BLaER1 treated with 17β-estradiol and CSF1 and Interleukin-3, amounts not matched to agents 10 nM and 100 nM (cell line): ENCODE data around the gene NDUFA6.
A peak's percentile ranks its signal among the peaks of the same experiment; 100 is the strongest.
"Not testable (repeated sequence)": the region's sequence is repeated elsewhere in the genome, so short reads cannot be mapped to it uniquely, and the experiment has no call there.

Experiments used
- H3K27ac ChIP-seq, 11 experiments: shearing (Covaris generic); formaldehyde crosslinking; 2 replicates each; pipeline ENCODE4 v1.8.1; 2022
- H3K27me3 ChIP-seq, 11 experiments: shearing (Covaris generic); formaldehyde crosslinking; 2 replicates each; pipeline ENCODE4 v1.8.1; 2022
- H3K36me3 ChIP-seq, 11 experiments: shearing (Covaris generic); formaldehyde crosslinking; 2 replicates each; pipeline ENCODE4 v1.8.1; 2022
- H3K4me1 ChIP-seq, 10 experiments: shearing (Covaris generic); formaldehyde crosslinking; 2 replicates each; pipeline ENCODE4 v1.8.1; 2022
- H3K4me2 ChIP-seq, 11 experiments: shearing (Covaris generic); formaldehyde crosslinking; 2 replicates each; pipeline ENCODE4 v1.8.1; 2022
- H3K4me3 ChIP-seq, 10 experiments: shearing (Covaris generic); formaldehyde crosslinking; 2 replicates each; pipeline ENCODE4 v1.8.1; 2022
- H3K9ac ChIP-seq, 11 experiments: shearing (Covaris generic); formaldehyde crosslinking; 2 replicates each; pipeline ENCODE4 v1.8.1; 2022
- H3K9me3 ChIP-seq, 11 experiments: shearing (Covaris generic); formaldehyde crosslinking; replicated peaks in 1 of 11; 2 replicates each; pipeline ENCODE4 v1.8.1; 2022
- H4K20me1 ChIP-seq, 11 experiments: shearing (Covaris generic); formaldehyde crosslinking; 2 replicates each; pipeline ENCODE4 v1.8.1; 2022
- Cebpa-rat ChIP-seq, 11 experiments: shearing (Covaris generic); IDR thresholded peaks; 2 replicates each; pipeline ENCODE4 v1.8.1; 2022

Gene NDUFA6

GRCh38 chr22:42090596-42091454 lies at the start of gene NDUFA6:
TSS of gene NDUFA6 (minus strand) at chr22:42090772. CDS start at chr22:42090744, 28 bp downstream.
- H3K4me2 ChIP-seq = peak within 1 kb of the TSS; percentile 80 to 95 (median 87)
- no peaks in the 10 kb centered on the region for H3K27me3 ChIP-seq
- peaks cover 0 to 17% (median 12%) of the 10 kb centered on the region in 11 experiments; a peak in 18 of 22 replicates for H3K9me3 ChIP-seq
- peaks cover 0 to 34% (median 16%) of the 10 kb centered on the region in 11 experiments; a peak in 11 of 22 replicates for H4K20me1 ChIP-seq
- H3K4me3 ChIP-seq = peak within 1 kb of the TSS; percentile 74 to 96 (median 88)
- peaks cover 21 to 34% (median 29%) of the 10 kb centered on the region in 11 experiments for H3K36me3 ChIP-seq
- H3K4me1 ChIP-seq = peaks cover 17 to 28% (median 22%) of the 10 kb centered on the region in 10 experiments
- no peak for TF ChIP-seq Cebpa-rat (IDR thresholded peaks at IDR 0.05)
- H3K9ac ChIP-seq = peak within 1 kb of the TSS; percentile 90 to 99 (median 96)
- peak within 1 kb of the TSS; percentile 90 to 99 (median 95) for H3K27ac ChIP-seq

- H4K20me1 ChIP-seq, H3K4me1 ChIP-seq, H3K4me3 ChIP-seq, H3K27ac ChIP-seq, H3K27me3 ChIP-seq, H3K4me2 ChIP-seq, H3K9me3 ChIP-seq, H3K36me3 ChIP-seq, H3K9ac ChIP-seq: not testable (repeated sequence)
These were observed 49.6 kb upstream of the NDUFA6 start for GRCh38 chr22:42140153-42140552.

DNA sequence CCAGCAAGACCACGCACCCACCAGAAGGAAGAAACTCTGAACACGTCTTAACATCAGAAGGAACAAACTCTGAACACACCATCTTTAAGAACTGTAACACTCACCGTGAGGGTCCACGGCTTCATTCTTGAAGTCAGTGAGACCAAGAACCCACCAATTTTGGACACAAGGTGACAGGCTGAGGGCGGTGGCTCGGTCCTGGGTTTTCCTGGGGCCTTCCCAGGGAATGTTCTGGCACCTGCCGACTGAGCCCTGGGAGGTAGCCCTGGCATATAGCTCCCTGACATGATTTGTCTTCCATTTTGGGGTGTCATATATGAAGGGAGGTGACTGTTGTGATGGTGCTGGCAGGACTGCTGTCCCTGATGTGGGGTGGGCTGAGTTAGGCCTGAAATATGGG lies 48.9 kb upstream of the NDUFA6 start:
- H3K9me3 ChIP-seq, H3K4me3 ChIP-seq, H3K9ac ChIP-seq, H3K36me3 ChIP-seq, H4K20me1 ChIP-seq, H3K27me3 ChIP-seq, H3K4me2 ChIP-seq, H3K27ac ChIP-seq: not testable (repeated sequence)
- peaks cover 0 to 12% (median 7%) of the 10 kb centered on the region in 10 experiments; a peak in 13 of 20 replicates for H3K4me1 ChIP-seq

DNA sequence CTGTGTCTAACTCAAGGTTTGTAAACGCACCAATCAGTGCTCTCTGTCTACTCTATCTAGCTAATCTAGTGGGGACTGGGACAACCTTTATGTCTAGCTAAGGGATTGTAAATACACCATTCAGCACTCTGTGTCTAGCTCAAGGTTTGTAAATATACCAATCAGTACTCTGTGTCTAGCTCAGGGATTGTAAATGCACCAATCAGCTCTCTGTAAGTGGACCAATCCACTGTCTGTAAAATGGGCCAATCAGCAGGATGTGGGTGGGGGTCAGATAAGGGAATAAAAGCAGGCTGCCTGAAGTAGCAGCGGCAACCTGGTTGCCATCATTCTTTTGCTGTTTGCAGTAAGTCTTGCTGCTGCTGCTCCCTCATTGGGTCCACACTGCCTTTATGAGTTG lies 48.4 kb upstream of the NDUFA6 start:
- H3K9me3 ChIP-seq = no peaks in the 10 kb centered on the region
- no peak overlapping the region for H3K4me3 ChIP-seq
- no peak overlapping the region for H3K27ac ChIP-seq
- peaks cover 0 to 4% (median 0%) of the 10 kb centered on the region in 11 experiments; a peak in 2 of 22 replicates for H3K36me3 ChIP-seq
- no peak overlapping the region for H3K9ac ChIP-seq
- no peak overlapping the region for H3K4me2 ChIP-seq
- no peaks in the 10 kb centered on the region for H3K27me3 ChIP-seq
- H3K4me1 ChIP-seq = peaks cover 0 to 18% (median 12%) of the 10 kb centered on the region in 10 experiments; a peak in 14 of 20 replicates
- no peaks in the 10 kb centered on the region for H4K20me1 ChIP-seq
- TF ChIP-seq Cebpa-rat (IDR thresholded peaks at IDR 0.05) = no peak

GRCh38 chr22:42138122-42138770 lies 47.7 kb upstream of the NDUFA6 start:
- Histone ChIP-seq H3K9me3 (no peaks in the 10 kb centered on the region), H4K20me1 (no peaks in the 10 kb centered on the region), H3K36me3 (peaks cover 0 to 4% (median 0%) of the 10 kb centered on the region in 11 experiments; a peak in 2 of 22 replicates), H3K27me3 (no peaks in the 10 kb centered on the region), H3K4me2 (no peak overlapping the region), H3K4me3 (no peak overlapping the region), H3K4me1 (peaks cover 0 to 21% (median 16%) of the 10 kb centered on the region in 10 experiments; a peak in 14 of 20 replicates), H3K9ac (no peak overlapping the region), H3K27ac (no peak overlapping the region)
- no peak for TF ChIP-seq Cebpa-rat (IDR thresholded peaks at IDR 0.05)

DNA sequence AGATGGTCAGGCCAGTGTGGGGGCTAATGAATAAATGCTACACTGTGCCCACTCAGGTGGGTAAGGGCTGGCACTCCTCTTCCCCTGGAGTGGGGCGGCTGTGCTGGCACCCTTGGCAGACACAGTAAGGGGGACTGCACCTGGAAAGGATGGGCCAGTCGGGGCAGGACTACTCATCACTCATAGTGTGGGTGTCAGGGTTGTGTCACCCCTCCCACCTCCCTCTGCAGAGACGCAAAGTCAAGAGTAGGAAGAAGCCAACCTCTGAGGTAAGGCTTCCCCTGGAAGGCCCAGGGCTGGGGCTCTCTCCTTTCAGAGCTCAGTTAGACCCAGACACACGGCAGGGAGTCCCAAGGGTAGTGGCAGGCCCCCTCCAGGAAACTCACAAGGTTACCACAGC lies 45.1 kb upstream of the NDUFA6 start:
- not testable (repeated sequence) for H3K27ac ChIP-seq, H3K4me2 ChIP-seq

GRCh38 chr22:42134100-42135020 lies 43.8 kb upstream of the NDUFA6 start:
- Histone ChIP-seq H3K4me2 (peak overlapping the region in 8 of 11 experiments; percentile 12 to 70 (median 55); a peak in 14 of 22 replicates), H3K4me3 (no peak overlapping the region), H3K4me1 (peaks cover 0 to 31% (median 24%) of the 10 kb centered on the region in 10 experiments; a peak in 14 of 20 replicates), H4K20me1 (no peaks in the 10 kb centered on the region), H3K9me3 (no peaks in the 10 kb centered on the region), H3K27ac (no peak overlapping the region), H3K9ac (no peak overlapping the region), H3K36me3 (no peaks in the 10 kb centered on the region), H3K27me3 (no peaks in the 10 kb centered on the region)
- TF ChIP-seq Cebpa-rat (IDR thresholded peaks at IDR 0.05) = no peak

More for the DNA sequence above, 45.1 kb upstream of the NDUFA6 start:
- H4K20me1 ChIP-seq, H3K4me3 ChIP-seq, H3K9me3 ChIP-seq, H3K9ac ChIP-seq, H3K36me3 ChIP-seq, H3K27me3 ChIP-seq: not testable (repeated sequence)
- H3K4me1 ChIP-seq = peaks cover 0 to 31% (median 24%) of the 10 kb centered on the region in 10 experiments; a peak in 14 of 20 replicates

DNA sequence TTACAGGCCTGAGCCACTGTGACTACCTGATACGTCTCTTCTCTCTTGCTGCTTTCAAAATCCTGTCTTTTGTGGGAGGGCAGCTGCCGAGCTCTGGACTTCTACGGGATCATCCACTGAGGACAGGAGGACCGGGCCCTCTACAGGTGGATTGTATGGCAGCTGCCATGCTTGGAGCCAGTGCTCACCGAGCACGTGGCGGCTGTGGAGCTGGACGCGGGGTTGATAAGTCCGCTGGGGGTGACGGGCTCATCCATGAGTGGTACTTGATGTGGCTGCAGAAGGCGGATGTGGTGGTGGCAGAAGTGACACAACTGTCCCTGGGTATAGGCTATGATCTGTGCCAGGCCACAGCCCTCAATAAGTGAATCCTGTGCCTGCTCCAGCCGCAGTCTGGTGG lies 41.9 kb upstream of the NDUFA6 start:
- Histone ChIP-seq H4K20me1 (no peaks in the 10 kb centered on the region), H3K4me1 (peaks cover 0 to 29% (median 24%) of the 10 kb centered on the region in 10 experiments; a peak in 14 of 20 replicates), H3K36me3 (no peaks in the 10 kb centered on the region), H3K27ac (no peak overlapping the region), H3K27me3 (no peaks in the 10 kb centered on the region), H3K9ac (no peak overlapping the region), H3K4me3 (no peak overlapping the region), H3K9me3 (no peaks in the 10 kb centered on the region), H3K4me2 (peak overlapping the region in 8 of 11 experiments; percentile 9 to 41 (median 30); a peak in 10 of 22 replicates)
- no peak for TF ChIP-seq Cebpa-rat (IDR thresholded peaks at IDR 0.05)
